Measurements from ENCODE around the gene BLVRB.

- TF ChIP-seq CTCF (IDR thresholded peaks at IDR 0.05) = no peak
- TF ChIP-seq POLR2A (IDR thresholded peaks at IDR 0.05; ENCODE audit: low read depth) = no peak
Observed at GRCh38 chr19:40446263-40446784, 19.2 kb downstream of the BLVRB start.

Measured in esophagus muscularis mucosa (tissue), 3 donors.